DOHH2 (cell line): ENCODE results near the gene FAM180A.

Experiments used
- H3F3A ChIP-seq: fragments of 200-600 bp; sonication (generic), shearing (Covaris generic); 2 replicates; pipeline ENCODE4 v1.6.0; 2016; ENCODE audit warnings: antibody characterized with exemption, mild to moderate bottlenecking; ENCODE audit not compliant: control insufficient read depth, insufficient read depth
- H3K27ac ChIP-seq: fragments of 200-600 bp; sonication (generic); 2 replicates; pipeline ENCODE4 v1.5.1; 2014; ENCODE audit warnings: low read depth, mild to moderate bottlenecking, low read length, moderate library complexity
- H3K27me3 ChIP-seq: fragments of 200-600 bp; sonication (generic); 2 replicates; pipeline ENCODE4 v1.6.1; 2014; ENCODE audit warnings: mild to moderate bottlenecking, low read length, mixed read lengths; ENCODE audit not compliant: control insufficient read depth
- H3K36me3 ChIP-seq: fragments of 200-600 bp; sonication (generic); 2 replicates; pipeline ENCODE4 v1.6.1; 2014; ENCODE audit warnings: mild to moderate bottlenecking, low read length, moderate library complexity, mixed read lengths; ENCODE audit not compliant: control insufficient read depth
- H3K4me1 ChIP-seq: fragments of 200-600 bp; sonication (generic); 2 replicates; pipeline ENCODE4 v1.6.1; 2014; ENCODE audit warnings: mild to moderate bottlenecking, low read length, mixed read lengths; ENCODE audit not compliant: control insufficient read depth
- H3K4me2 ChIP-seq: fragments of 200-600 bp; sonication (generic); 2 replicates; pipeline ENCODE4 v1.6.0; 2014; ENCODE audit warnings: mild to moderate bottlenecking, low read length, moderate library complexity
- H3K4me3 ChIP-seq: fragments of 200-600 bp; sonication (generic); 2 replicates; pipeline ENCODE4 v1.5.1; 2014; ENCODE audit warnings: mild to moderate bottlenecking, low read length, mixed read lengths
- H3K79me2 ChIP-seq: fragments of 200-600 bp; sonication (generic); 2 replicates; pipeline ENCODE4 v1.6.1; 2014; ENCODE audit warnings: mild to moderate bottlenecking, low read length, mixed read lengths; ENCODE audit not compliant: control insufficient read depth
- H3K9me2 ChIP-seq: fragments of 200-600 bp; sonication (generic); replicated peaks from 2 replicates; pipeline ENCODE4 v1.6.1; 2014; ENCODE audit warnings: mild to moderate bottlenecking, low read length, mixed read lengths; ENCODE audit not compliant: control insufficient read depth
- H3K9me3 ChIP-seq: fragments of 200-600 bp; sonication (generic); 2 replicates; pipeline ENCODE4 v1.6.1; 2014; ENCODE audit warnings: antibody characterized with exemption, low read length, mixed read lengths; ENCODE audit not compliant: control insufficient read depth, insufficient read depth
- H4K20me1 ChIP-seq: fragments of 200-600 bp; sonication (generic); 2 replicates; pipeline ENCODE4 v1.6.0; 2014; ENCODE audit warnings: low read depth, mild to moderate bottlenecking, antibody characterized with exemption, low read length, moderate library complexity; ENCODE audit not compliant: control insufficient read depth, insufficient read depth
- CTCF ChIP-seq: fragments of 200-600 bp; sonication (generic); IDR thresholded peaks from one replicate; pipeline ENCODE4 v1.5.1; 2014; ENCODE audit warnings: antibody characterized with exemption, mild to moderate bottlenecking, low read depth, low read length; ENCODE audit not compliant: poor library complexity, severe bottlenecking
- EZH2phosphoT487 ChIP-seq: fragments of 200-600 bp; sonication (generic); IDR thresholded peaks from 2 replicates; pipeline ENCODE4 v1.6.1; 2017; ENCODE audit warnings: borderline replicate concordance, mild to moderate bottlenecking, antibody characterized with exemption, low read length, moderate library complexity, mixed read lengths

The FAM180A gene

GRCh38 chr7:135763261-135763660 is 14.6 kb upstream of the FAM180A start:
- Histone ChIP-seq H3K27me3 (peaks cover 3% of the 10 kb centered on the region; the same call in 1 of the 2 replicates), H3K27ac (no peak overlapping the region), H4K20me1 (no peaks in the 10 kb centered on the region), H3K4me3 (no peak overlapping the region), H3K4me2 (no peak overlapping the region), H3K9me3 (no peaks in the 10 kb centered on the region), H3K9me2 (no peaks in the 10 kb centered on the region), H3K4me1 (no peaks in the 10 kb centered on the region), H3K36me3 (no peaks in the 10 kb centered on the region), H3F3A (no peaks in the 10 kb centered on the region), H3K79me2 (no peaks in the 10 kb centered on the region)
- TF ChIP-seq EZH2phosphoT487: no peak
- TF ChIP-seq CTCF: no peak

GRCh38 chr7:135761751-135762488 is 13.3 kb upstream of the FAM180A start:
- no peak overlapping the region for H3K27ac ChIP-seq

GRCh38 chr7:135759532-135759931 is 10.9 kb upstream of the FAM180A start:
- Histone ChIP-seq H3K79me2 (no peaks in the 10 kb centered on the region), H3K36me3 (no peaks in the 10 kb centered on the region), H3K9me2 (no peaks in the 10 kb centered on the region), H4K20me1 (no peaks in the 10 kb centered on the region), H3K4me3 (no peak overlapping the region), H3K9me3 (peaks cover 6% of the 10 kb centered on the region; the same call in 1 of the 2 replicates), H3K4me2 (no peak overlapping the region), H3K27me3 (peaks cover 11% of the 10 kb centered on the region; the same call in 1 of the 2 replicates), H3F3A (no peaks in the 10 kb centered on the region), H3K27ac (no peak overlapping the region), H3K4me1 (no peaks in the 10 kb centered on the region)
- TF ChIP-seq EZH2phosphoT487: no peak
- no peak for TF ChIP-seq CTCF

More at GRCh38 chr7:135761751-135762488, 13.3 kb upstream of the FAM180A start:
- Histone ChIP-seq H3K4me1 (no peaks in the 10 kb centered on the region), H3F3A (no peaks in the 10 kb centered on the region), H3K4me3 (no peak overlapping the region), H3K9me2 (no peaks in the 10 kb centered on the region), H3K9me3 (peaks cover 6% of the 10 kb centered on the region; the same call in 1 of the 2 replicates), H3K36me3 (no peaks in the 10 kb centered on the region), H3K27me3 (peaks cover 3% of the 10 kb centered on the region; the same call in 1 of the 2 replicates), H3K79me2 (no peaks in the 10 kb centered on the region), H4K20me1 (no peaks in the 10 kb centered on the region), H3K4me2 (no peak overlapping the region)
- TF ChIP-seq CTCF: no peak
- no peak for TF ChIP-seq EZH2phosphoT487
